Fibroblast of skin of abdomen (primary cell): ENCODE measurements around the gene TMEM175.

ENCODE experiments used
- DNase-seq: peaks from one replicate; pipeline ENCODE4 v3.0.0-alpha.2; 2013

Gene TMEM175

GRCh38 chr4:1006856-1007255, 74.6 kb downstream of the TMEM175 start:
- DNase-seq, result no peak
